ENCODE results near the gene CFAP299. TPM values are rescaled to one million over a fixed set of nuclear protein-coding genes. Genes with fewer than 3 reads are reported as not detected.

CFAP299 gene
- total RNA-seq, 4 donors from 2014 or later: 0.84 to 2.5 (median 2.2) TPM; not detected in 1

DNA sequence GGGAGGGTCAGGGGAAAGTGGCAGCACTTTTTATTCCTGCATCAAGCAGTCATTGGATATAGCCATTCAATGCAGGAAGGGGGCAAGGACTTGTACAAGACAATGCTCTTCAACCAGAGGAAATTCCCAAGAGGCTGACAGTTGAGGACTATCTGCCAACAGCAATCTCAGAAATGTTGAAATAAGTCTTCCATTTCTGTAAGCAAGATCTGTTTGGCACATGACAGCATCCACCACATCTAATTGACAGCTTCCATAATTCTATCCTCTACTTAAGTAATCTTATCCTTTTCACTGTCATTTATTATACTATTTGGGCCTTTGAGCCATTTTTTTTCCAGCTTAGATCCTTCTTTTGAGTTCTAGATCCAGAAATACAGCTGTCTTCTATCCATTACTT, 110.7 kb downstream of the CFAP299 start:
- Histone ChIP-seq H3K9me3 (peaks cover 0 to 6% (median 0%) of the 10 kb centered on the region in 4 donors), H3K27me3 (no peaks in the 10 kb centered on the region), H3K4me1 (no peaks in the 10 kb centered on the region), H3K27ac (replicated peaks in 1 of 4) (no peak overlapping the region), H3K4me3 (no peak overlapping the region), H3K36me3 (no peaks in the 10 kb centered on the region)
- intact Hi-C loops (cut with DNase I): no loop called here
- no peak for DNase-seq (ENCODE audit: extremely low spot score)
- TF ChIP-seq POLR2A (IDR thresholded peaks at IDR 0.05; ENCODE audit: low read depth): no peak
- TF ChIP-seq POLR2AphosphoS5 (IDR thresholded peaks at IDR 0.05): no peak
- no peak for TF ChIP-seq EP300 (IDR thresholded peaks at IDR 0.05)
- TF ChIP-seq, protein P1, sequence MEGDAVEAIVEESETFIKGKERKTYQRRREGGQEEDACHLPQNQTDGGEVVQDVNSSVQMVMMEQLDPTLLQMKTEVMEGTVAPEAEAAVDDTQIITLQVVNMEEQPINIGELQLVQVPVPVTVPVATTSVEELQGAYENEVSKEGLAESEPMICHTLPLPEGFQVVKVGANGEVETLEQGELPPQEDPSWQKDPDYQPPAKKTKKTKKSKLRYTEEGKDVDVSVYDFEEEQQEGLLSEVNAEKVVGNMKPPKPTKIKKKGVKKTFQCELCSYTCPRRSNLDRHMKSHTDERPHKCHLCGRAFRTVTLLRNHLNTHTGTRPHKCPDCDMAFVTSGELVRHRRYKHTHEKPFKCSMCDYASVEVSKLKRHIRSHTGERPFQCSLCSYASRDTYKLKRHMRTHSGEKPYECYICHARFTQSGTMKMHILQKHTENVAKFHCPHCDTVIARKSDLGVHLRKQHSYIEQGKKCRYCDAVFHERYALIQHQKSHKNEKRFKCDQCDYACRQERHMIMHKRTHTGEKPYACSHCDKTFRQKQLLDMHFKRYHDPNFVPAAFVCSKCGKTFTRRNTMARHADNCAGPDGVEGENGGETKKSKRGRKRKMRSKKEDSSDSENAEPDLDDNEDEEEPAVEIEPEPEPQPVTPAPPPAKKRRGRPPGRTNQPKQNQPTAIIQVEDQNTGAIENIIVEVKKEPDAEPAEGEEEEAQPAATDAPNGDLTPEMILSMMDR (IDR thresholded peaks at IDR 0.05): no peak

- no peak for TF ChIP-seq EP300 (IDR thresholded peaks at IDR 0.05)
- no peak for TF ChIP-seq POLR2A (IDR thresholded peaks at IDR 0.05; ENCODE audit: low read depth)
- TF ChIP-seq, protein P1 (IDR thresholded peaks at IDR 0.05): no peak
- no peak for TF ChIP-seq POLR2AphosphoS5 (IDR thresholded peaks at IDR 0.05)
- peaks cover 0 to 6% (median 0%) of the 10 kb centered on the region in 4 donors for H3K9me3 ChIP-seq
- intact Hi-C loops (cut with DNase I): no loop called here
- no peaks in the 10 kb centered on the region for H3K36me3 ChIP-seq
- no peaks in the 10 kb centered on the region for H3K4me1 ChIP-seq
- WGBS: 85% methylated on average over 1 of the region's 1 CpG
- H3K27me3 ChIP-seq: no peaks in the 10 kb centered on the region
- no peak for DNase-seq (ENCODE audit: extremely low spot score)
- H3K4me3 ChIP-seq: no peak overlapping the region
- no peak overlapping the region for H3K27ac ChIP-seq (replicated peaks in 1 of 4)
These were observed 111.1 kb downstream of the CFAP299 start for GRCh38 chr4:80446664-80447063.

DNA sequence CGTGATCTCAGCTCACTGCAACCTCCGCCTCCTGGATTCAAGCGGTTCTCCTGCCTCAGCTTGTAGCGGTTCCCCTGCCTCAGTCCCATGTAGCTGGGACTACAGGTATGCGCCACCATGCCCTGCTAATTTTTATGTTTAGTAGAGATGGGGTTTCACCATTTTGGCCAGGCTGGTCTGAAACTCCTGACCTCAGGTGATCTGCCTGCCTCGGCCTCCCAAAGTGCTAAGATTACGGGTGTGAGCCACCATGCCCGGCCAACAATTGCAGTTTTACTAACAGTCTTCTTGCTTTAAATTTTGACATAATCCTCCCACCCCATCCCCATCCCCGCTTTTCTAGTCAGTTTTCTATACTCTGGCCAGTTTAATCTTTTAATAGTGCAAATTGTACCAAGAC, 112.0 kb downstream of the CFAP299 start:
- no peaks in the 10 kb centered on the region for H3K27me3 ChIP-seq
- intact Hi-C loops (cut with DNase I): no loop called here
- no peak overlapping the region for H3K27ac ChIP-seq (replicated peaks in 1 of 4)
- no peaks in the 10 kb centered on the region for H3K9me3 ChIP-seq
- no peak for DNase-seq (ENCODE audit: extremely low spot score)
- no peaks in the 10 kb centered on the region for H3K36me3 ChIP-seq
- TF ChIP-seq POLR2AphosphoS5 (IDR thresholded peaks at IDR 0.05): no peak
- TF ChIP-seq, protein P1 (IDR thresholded peaks at IDR 0.05): no peak
- no peak for TF ChIP-seq EP300 (IDR thresholded peaks at IDR 0.05)
- TF ChIP-seq POLR2A (IDR thresholded peaks at IDR 0.05; ENCODE audit: low read depth): no peak
- no peaks in the 10 kb centered on the region for H3K4me1 ChIP-seq
- 97% methylated on average over 9 of the region's 9 CpGs for WGBS
- H3K4me3 ChIP-seq: no peak overlapping the region

DNA sequence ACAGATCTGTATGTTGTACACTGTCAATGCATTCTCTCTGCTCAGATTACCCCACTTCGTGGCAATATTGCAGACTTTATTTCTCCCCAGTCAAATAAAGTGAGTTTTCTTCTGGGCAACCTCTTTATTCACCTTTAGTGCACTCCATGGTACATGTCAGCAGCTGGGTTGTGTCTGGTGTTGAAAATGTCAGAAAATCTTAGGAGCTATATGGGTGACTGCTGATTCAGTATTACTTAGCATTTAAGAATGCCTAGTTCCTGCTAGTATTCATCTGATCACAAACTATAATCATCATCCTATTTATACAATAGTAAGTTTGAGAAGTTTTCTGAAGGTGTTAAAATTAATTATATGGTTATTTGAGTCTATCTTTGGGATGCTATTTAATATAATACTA, 112.5 kb downstream of the CFAP299 start:
- DNase-seq (ENCODE audit: extremely low spot score): no peak
- H3K27ac ChIP-seq (replicated peaks in 1 of 4): no peak overlapping the region
- H3K9me3 ChIP-seq: no peaks in the 10 kb centered on the region
- intact Hi-C loops (cut with DNase I): no loop called here
- H3K27me3 ChIP-seq: no peaks in the 10 kb centered on the region
- no peaks in the 10 kb centered on the region for H3K36me3 ChIP-seq
- 74% methylated on average over 1 of the region's 1 CpG for WGBS
- no peak for TF ChIP-seq POLR2AphosphoS5 (IDR thresholded peaks at IDR 0.05)
- TF ChIP-seq, protein P1 (IDR thresholded peaks at IDR 0.05): no peak
- no peak for TF ChIP-seq EP300 (IDR thresholded peaks at IDR 0.05)
- TF ChIP-seq POLR2A (IDR thresholded peaks at IDR 0.05; ENCODE audit: low read depth): no peak
- H3K4me1 ChIP-seq: no peaks in the 10 kb centered on the region
- no peak overlapping the region for H3K4me3 ChIP-seq

- no peak for DNase-seq (ENCODE audit: extremely low spot score)
- H3K27ac ChIP-seq (replicated peaks in 1 of 4): no peak overlapping the region
These were observed 116.5 kb downstream of the CFAP299 start for GRCh38 chr4:80452055-80452454.

More at GRCh38 chr4:80452055-80452454, 116.5 kb downstream of the CFAP299 start:
- H3K27me3 ChIP-seq: no peaks in the 10 kb centered on the region
- WGBS: 87% methylated on average over 2 of the region's 2 CpGs
- no peak overlapping the region for H3K4me3 ChIP-seq
- no peaks in the 10 kb centered on the region for H3K4me1 ChIP-seq
- TF ChIP-seq POLR2A (IDR thresholded peaks at IDR 0.05; ENCODE audit: low read depth) (no peak), EP300 (IDR thresholded peaks at IDR 0.05) (no peak), POLR2AphosphoS5 (IDR thresholded peaks at IDR 0.05) (no peak)
- TF ChIP-seq, protein P1 (IDR thresholded peaks at IDR 0.05): no peak
- no peaks in the 10 kb centered on the region for H3K9me3 ChIP-seq
- no peaks in the 10 kb centered on the region for H3K36me3 ChIP-seq
- intact Hi-C loops (cut with DNase I): no loop called here

All from esophagus muscularis mucosa (tissue), 4 donors.